NCI-H2107 treated with DMSO at 0.1 percent for 48 hours (cell line): ENCODE results near the gene VWA5B2.

Experiments
- DNase-seq: peaks from one replicate; lab custom pipeline; 2025; ENCODE audit not compliant: unreplicated experiment; lab: John Stamatoyannopoulos, UW

VWA5B2 gene

GRCh38 chr3:184222521-184222920 is 6.9 kb upstream of the VWA5B2 start:
- DNase-seq, result no peak

- DNase-seq, result no peak
These were observed 5.4 kb upstream of the VWA5B2 start for GRCh38 chr3:184223946-184224345.

- peak; percentile 54 for DNase-seq
These were observed 1.9 kb upstream of the VWA5B2 start for GRCh38 chr3:184227481-184227935.

GRCh38 chr3:184228376-184229137 is 828 bp upstream of the VWA5B2 start:
- no peak for DNase-seq

- DNase-seq, result no peak
These were observed 757 bp downstream of the VWA5B2 start for GRCh38 chr3:184230081-184230602.

- peak; percentile 79 for DNase-seq
These were observed 1.5 kb downstream of the VWA5B2 start for GRCh38 chr3:184230603-184231528.

- peak; percentile 63 for DNase-seq
These were observed 2.3 kb downstream of the VWA5B2 start for GRCh38 chr3:184231671-184232070.

GRCh38 chr3:184233127-184233843 is 3.9 kb downstream of the VWA5B2 start:
- no peak for DNase-seq

GRCh38 chr3:184234224-184234623 is 4.8 kb downstream of the VWA5B2 start:
- DNase-seq, result no peak

GRCh38 chr3:184234671-184235380 is 5.4 kb downstream of the VWA5B2 start:
- DNase-seq, result no peak

GRCh38 chr3:184235381-184236032 is 6.1 kb downstream of the VWA5B2 start:
- DNase-seq, result peak; percentile 41

- DNase-seq, result no peak
These were observed 6.6 kb downstream of the VWA5B2 start for GRCh38 chr3:184236033-184236410.

GRCh38 chr3:184236636-184237035 is 7.3 kb downstream of the VWA5B2 start:
- DNase-seq, result no peak

- DNase-seq, result no peak
These were observed 7.8 kb downstream of the VWA5B2 start for GRCh38 chr3:184237211-184237610.

- DNase-seq, result no peak
These were observed 8.4 kb downstream of the VWA5B2 start for GRCh38 chr3:184237807-184238206.

- no peak for DNase-seq
These were observed 8.9 kb downstream of the VWA5B2 start for GRCh38 chr3:184238246-184238818.

- DNase-seq, result no peak
These were observed 9.8 kb downstream of the VWA5B2 start for GRCh38 chr3:184239221-184239620.

GRCh38 chr3:184239708-184240107 is 10.3 kb downstream of the VWA5B2 start:
- DNase-seq, result no peak

- DNase-seq, result no peak
These were observed 11.2 kb downstream of the VWA5B2 start for GRCh38 chr3:184240384-184241140.
